ENCODE measurements around the gene MCRIP1. TPM values are rescaled to one million over a fixed set of nuclear protein-coding genes. Genes with fewer than 3 reads are reported as not detected.
"Not testable (repeated sequence)": the region's sequence is repeated elsewhere in the genome, so short reads cannot be mapped to it uniquely, and the experiment has no call there.

Gene MCRIP1
- polyA plus RNA-seq, 3 donors, result 102 to 124 (median 122) TPM

GRCh38 chr17:81845361-81845760 is 12.3 kb upstream of the MCRIP1 start:
- no peak for DNase-seq

- DNase-seq, result no peak
These were observed 11.8 kb upstream of the MCRIP1 start for GRCh38 chr17:81844887-81845286.

GRCh38 chr17:81844327-81844851 is 11.3 kb upstream of the MCRIP1 start:
- DNase-seq, result no peak

GRCh38 chr17:81843713-81844326 is 10.7 kb upstream of the MCRIP1 start:
- DNase-seq, result no peak

- no peak for DNase-seq
These were observed 9.8 kb upstream of the MCRIP1 start for GRCh38 chr17:81842725-81843504.

- no peak for DNase-seq
These were observed 9.3 kb upstream of the MCRIP1 start for GRCh38 chr17:81842378-81842724.

- DNase-seq, result no peak
These were observed 8.8 kb upstream of the MCRIP1 start for GRCh38 chr17:81841866-81842265.

GRCh38 chr17:81840826-81841778 is 8.0 kb upstream of the MCRIP1 start:
- DNase-seq, result no peak

GRCh38 chr17:81840059-81840458 is 7.0 kb upstream of the MCRIP1 start:
- not testable (repeated sequence) for DNase-seq

- DNase-seq, result no peak
These were observed 6.2 kb upstream of the MCRIP1 start for GRCh38 chr17:81839301-81839700.

GRCh38 chr17:81838753-81839255 is 5.7 kb upstream of the MCRIP1 start:
- no peak for DNase-seq

GRCh38 chr17:81837641-81838040 is 4.5 kb upstream of the MCRIP1 start:
- DNase-seq, result no peak

GRCh38 chr17:81834831-81835267 is 1.8 kb upstream of the MCRIP1 start, which contains the start of gene PPP1R27:
TSS of gene PPP1R27 (minus strand) at chr17:81835050. CDS start at chr17:81834953, 97 bp downstream.
- no peak for DNase-seq

GRCh38 chr17:81833921-81834830 is 1.1 kb upstream of the MCRIP1 start:
- no peak for DNase-seq

GRCh38 chr17:81832608-81833159 is 407 bp downstream of the MCRIP1 start:
- no peak for DNase-seq

GRCh38 chr17:81831957-81832607 is 1.0 kb downstream of the MCRIP1 start:
- no peak for DNase-seq

GRCh38 chr17:81831563-81831956 is 1.5 kb downstream of the MCRIP1 start:
- no peak for DNase-seq

GRCh38 chr17:81829858-81830257 is 3.2 kb downstream of the MCRIP1 start:
- no peak for DNase-seq

GRCh38 chr17:81828656-81829055 is 4.4 kb downstream of the MCRIP1 start:
- no peak for DNase-seq
